ENCODE data around the gene IL12RB2. TPM values are rescaled to one million over a fixed set of nuclear protein-coding genes. Genes with fewer than 3 reads are reported as not detected.

IL12RB2 gene
- total RNA-seq, 8 experiments from 2014 or later, result 0.16 to 4.1 (median 0.61) TPM

GRCh38 chr1:67290236-67290635 lies 17.4 kb upstream of the IL12RB2 start:
- H3K4me1 ChIP-seq (replicated peaks in 1 of 2), result no peaks in the 10 kb centered on the region
- H3K4me3 ChIP-seq, result no peak overlapping the region
- 27 to 100% (median 62%) methylated on average over 1 to 4 of the region's 4 CpGs; no CpG with 5 or more reads in 2 of the 10 experiments for WGBS, 10 experiments
- in situ Hi-C loops (cut with MboI; ENCODE audit: low pct_unique_long_range_greater_than_20kb in 2 of 9, low sequenced_read_pairs in 9 of 9, unreplicated experiment in 9 of 9), result no loop called here
- no peak overlapping the region for H3K27ac ChIP-seq
- ATAC-seq (replicated peaks in 6 of 8), result no peak

GRCh38 chr1:67294836-67295617 lies 12.6 kb upstream of the IL12RB2 start:
- Histone ChIP-seq H3K4me1 (replicated peaks in 1 of 2) (no peaks in the 10 kb centered on the region), H3K4me3 (no peak overlapping the region), H3K27ac (no peak overlapping the region)
- ATAC-seq (replicated peaks in 6 of 8), result no peak
- 55 to 97% (median 89%) methylated on average over 4 to 9 of the region's 9 CpGs for WGBS, 10 experiments
- in situ Hi-C loops (cut with MboI; ENCODE audit: low pct_unique_long_range_greater_than_20kb in 2 of 9, low sequenced_read_pairs in 9 of 9, unreplicated experiment in 9 of 9), result no loop called here

GRCh38 chr1:67298762-67299161 lies 8.9 kb upstream of the IL12RB2 start:
- no peak for ATAC-seq (replicated peaks in 6 of 8)
- 17 to 86% (median 80%) methylated on average over 1 of the region's 2 CpGs; no CpG with 5 or more reads in 3 of the 10 experiments for WGBS, 10 experiments
- H3K27ac ChIP-seq, result no peak overlapping the region
- no peaks in the 10 kb centered on the region for H3K4me1 ChIP-seq (replicated peaks in 1 of 2)
- no peak overlapping the region for H3K4me3 ChIP-seq
- in situ Hi-C loops (cut with MboI; ENCODE audit: low pct_unique_long_range_greater_than_20kb in 2 of 9, low sequenced_read_pairs in 9 of 9, unreplicated experiment in 9 of 9), result no loop called here

- no peak overlapping the region for H3K4me3 ChIP-seq
- ATAC-seq (replicated peaks in 6 of 8), result no peak
- H3K27ac ChIP-seq, result no peak overlapping the region
- in situ Hi-C loops (cut with MboI; ENCODE audit: low pct_unique_long_range_greater_than_20kb in 2 of 9, low sequenced_read_pairs in 9 of 9, unreplicated experiment in 9 of 9), result no loop called here
- WGBS, 10 experiments, result 78 to 100% (median 91%) methylated on average over 2 to 3 of the region's 7 CpGs; no CpG with 5 or more reads in 4 of the 10 experiments
- H3K4me1 ChIP-seq (replicated peaks in 1 of 2), result no peaks in the 10 kb centered on the region
Observed at GRCh38 chr1:67299296-67299695, 8.4 kb upstream of the IL12RB2 start.

- Histone ChIP-seq H3K27ac (no peak overlapping the region), H3K4me1 (replicated peaks in 1 of 2) (no peaks in the 10 kb centered on the region), H3K4me3 (no peak overlapping the region)
- 4 to 100% (median 84%) methylated on average over 1 to 2 of the region's 2 CpGs for WGBS, 10 experiments
- ATAC-seq (replicated peaks in 6 of 8), result no peak
- in situ Hi-C loops (cut with MboI; ENCODE audit: low pct_unique_long_range_greater_than_20kb in 2 of 9, low sequenced_read_pairs in 9 of 9, unreplicated experiment in 9 of 9), result no loop called here
Observed at GRCh38 chr1:67300561-67300960, 7.1 kb upstream of the IL12RB2 start.

GRCh38 chr1:67304023-67304422 lies 3.6 kb upstream of the IL12RB2 start:
- Histone ChIP-seq H3K4me1 (replicated peaks in 1 of 2) (peaks cover 0 to 5% of the 10 kb centered on the region in 2 donors), H3K27ac (no peak overlapping the region), H3K4me3 (no peak overlapping the region)
- WGBS, 10 experiments, result 15 to 94% (median 76%) methylated on average over 2 to 3 of the region's 3 CpGs
- no peak for ATAC-seq (replicated peaks in 6 of 8)
- in situ Hi-C loops (cut with MboI; ENCODE audit: low pct_unique_long_range_greater_than_20kb in 2 of 9, low sequenced_read_pairs in 9 of 9, unreplicated experiment in 9 of 9), result no loop called here

GRCh38 chr1:67306547-67306946 lies 1.1 kb upstream of the IL12RB2 start:
- H3K4me1 ChIP-seq (replicated peaks in 1 of 2), result peaks cover 0 to 5% of the 10 kb centered on the region in 2 donors
- H3K4me3 ChIP-seq, result no peak overlapping the region
- no peak for ATAC-seq (replicated peaks in 6 of 8)
- 75 to 100% (median 94%) methylated on average over 1 to 7 of the region's 7 CpGs for WGBS, 10 experiments
- in situ Hi-C loops (cut with MboI; ENCODE audit: low pct_unique_long_range_greater_than_20kb in 2 of 9, low sequenced_read_pairs in 9 of 9, unreplicated experiment in 9 of 9), result no loop called here
- no peak overlapping the region for H3K27ac ChIP-seq

- ATAC-seq (replicated peaks in 6 of 8), result no peak
- H3K4me3 ChIP-seq, result peak overlapping the region in 3 of 5 donors; percentile 25 to 42 (median 42)
- 23 to 100% (median 67%) methylated on average over 1 to 8 of the region's 15 CpGs; no CpG with 5 or more reads in 5 of the 10 experiments for WGBS, 10 experiments
- peaks cover 0 to 5% of the 10 kb centered on the region in 2 donors for H3K4me1 ChIP-seq (replicated peaks in 1 of 2)
- in situ Hi-C loops (cut with MboI; ENCODE audit: low pct_unique_long_range_greater_than_20kb in 2 of 9, low sequenced_read_pairs in 9 of 9, unreplicated experiment in 9 of 9), result no loop called here
- H3K27ac ChIP-seq, result no peak overlapping the region
Observed at GRCh38 chr1:67308136-67308535, 463 bp downstream of the IL12RB2 start.

- no peak overlapping the region for H3K4me3 ChIP-seq
- 0 to 92% (median 77%) methylated on average over 1 to 2 of the region's 2 CpGs for WGBS, 10 experiments
- peaks cover 0 to 4% of the 10 kb centered on the region in 2 donors for H3K4me1 ChIP-seq (replicated peaks in 1 of 2)
- no peak for ATAC-seq (replicated peaks in 6 of 8)
- in situ Hi-C loops (cut with MboI; ENCODE audit: low pct_unique_long_range_greater_than_20kb in 2 of 9, low sequenced_read_pairs in 9 of 9, unreplicated experiment in 9 of 9), result no loop called here
- H3K27ac ChIP-seq, result no peak overlapping the region
Observed at GRCh38 chr1:67312615-67313014, 4.9 kb downstream of the IL12RB2 start.

GRCh38 chr1:67313934-67314671 lies 6.4 kb downstream of the IL12RB2 start:
- peaks cover 0 to 4% of the 10 kb centered on the region in 2 donors for H3K4me1 ChIP-seq (replicated peaks in 1 of 2)
- ATAC-seq (replicated peaks in 6 of 8), result no peak
- no peak overlapping the region for H3K4me3 ChIP-seq
- no peak overlapping the region for H3K27ac ChIP-seq
- in situ Hi-C loops (cut with MboI; ENCODE audit: low pct_unique_long_range_greater_than_20kb in 2 of 9, low sequenced_read_pairs in 9 of 9, unreplicated experiment in 9 of 9), result no loop called here
- 62 to 91% (median 78%) methylated on average over 1 to 8 of the region's 8 CpGs for WGBS, 10 experiments

- in situ Hi-C loops (cut with MboI; ENCODE audit: low pct_unique_long_range_greater_than_20kb in 2 of 9, low sequenced_read_pairs in 9 of 9, unreplicated experiment in 9 of 9), result no loop called here
- Histone ChIP-seq H3K27ac (no peak overlapping the region), H3K4me3 (no peak overlapping the region), H3K4me1 (replicated peaks in 1 of 2) (peaks cover 0 to 4% of the 10 kb centered on the region in 2 donors)
- 0 to 40% (median 18%) methylated on average over 1 to 5 of the region's 5 CpGs; no CpG with 5 or more reads in 5 of the 10 experiments for WGBS, 10 experiments
- peak in 2 of 8 experiments; percentile 44 to 71 for ATAC-seq (replicated peaks in 6 of 8)
Observed at GRCh38 chr1:67314696-67315095, 7.0 kb downstream of the IL12RB2 start.

GRCh38 chr1:67316180-67316902 lies 8.7 kb downstream of the IL12RB2 start:
- in situ Hi-C loops (cut with MboI; ENCODE audit: low pct_unique_long_range_greater_than_20kb in 2 of 9, low sequenced_read_pairs in 9 of 9, unreplicated experiment in 9 of 9), result no loop called here
- 30 to 96% (median 78%) methylated on average over 2 to 8 of the region's 8 CpGs; no CpG with 5 or more reads in 1 of the 10 experiments for WGBS, 10 experiments
- H3K4me1 ChIP-seq (replicated peaks in 1 of 2), result peaks cover 0 to 4% of the 10 kb centered on the region in 2 donors
- ATAC-seq (replicated peaks in 6 of 8), result no peak
- no peak overlapping the region for H3K4me3 ChIP-seq
- H3K27ac ChIP-seq, result no peak overlapping the region

GRCh38 chr1:67316918-67317317 lies 9.2 kb downstream of the IL12RB2 start:
- WGBS, 10 experiments, result 29 to 100% (median 90%) methylated on average over 1 to 2 of the region's 2 CpGs; no CpG with 5 or more reads in 1 of the 10 experiments
- in situ Hi-C loops (cut with MboI; ENCODE audit: low pct_unique_long_range_greater_than_20kb in 2 of 9, low sequenced_read_pairs in 9 of 9, unreplicated experiment in 9 of 9), result no loop called here
- ATAC-seq (replicated peaks in 6 of 8), result no peak

More at GRCh38 chr1:67316918-67317317, 9.2 kb downstream of the IL12RB2 start:
- Histone ChIP-seq H3K4me1 (replicated peaks in 1 of 2) (peaks cover 0 to 4% of the 10 kb centered on the region in 2 donors), H3K4me3 (no peak overlapping the region), H3K27ac (no peak overlapping the region)

All from motor neuron (in vitro differentiated cells).